ENCODE data around the gene EFNA5.

GRCh38 chr5:107474361-107474715 lies 196.4 kb downstream of the EFNA5 start:
- no peak for TF ChIP-seq CEBPB (IDR thresholded peaks at IDR 0.05; ENCODE audit: low read depth, low read length)
- TF ChIP-seq POLR2A (IDR thresholded peaks at IDR 0.05; ENCODE audit: control extremely low read depth in 1 of 2, low read depth in 2 of 2, low read length in 2 of 2): no peak
- no peak for TF ChIP-seq KDM4A (IDR thresholded peaks at IDR 0.05; ENCODE audit: low read depth, low read length, severe bottlenecking)
- TF ChIP-seq RBBP5 (IDR thresholded peaks at IDR 0.05; ENCODE audit: borderline replicate concordance, low read depth, low read length): no peak
- no peak for TF ChIP-seq FOSL1 (IDR thresholded peaks at IDR 0.05; ENCODE audit: insufficient read depth, low read depth, low read length)
- TF ChIP-seq SIN3A (conservative IDR thresholded peaks at IDR 0.05 in 1 of 2, IDR thresholded peaks at IDR 0.05 in 1 of 2; ENCODE audit: low read depth in 1 of 2, low read length in 2 of 2): no peak

Data from H1 (cell line).